SKM-1 (cell line): ENCODE data around the gene PPP4R1.

Source experiments
- DNase-seq: peaks from one replicate; lab custom pipeline; 2025; ENCODE audit not compliant: unreplicated experiment; lab: John Stamatoyannopoulos, UW

PPP4R1 gene

DNA sequence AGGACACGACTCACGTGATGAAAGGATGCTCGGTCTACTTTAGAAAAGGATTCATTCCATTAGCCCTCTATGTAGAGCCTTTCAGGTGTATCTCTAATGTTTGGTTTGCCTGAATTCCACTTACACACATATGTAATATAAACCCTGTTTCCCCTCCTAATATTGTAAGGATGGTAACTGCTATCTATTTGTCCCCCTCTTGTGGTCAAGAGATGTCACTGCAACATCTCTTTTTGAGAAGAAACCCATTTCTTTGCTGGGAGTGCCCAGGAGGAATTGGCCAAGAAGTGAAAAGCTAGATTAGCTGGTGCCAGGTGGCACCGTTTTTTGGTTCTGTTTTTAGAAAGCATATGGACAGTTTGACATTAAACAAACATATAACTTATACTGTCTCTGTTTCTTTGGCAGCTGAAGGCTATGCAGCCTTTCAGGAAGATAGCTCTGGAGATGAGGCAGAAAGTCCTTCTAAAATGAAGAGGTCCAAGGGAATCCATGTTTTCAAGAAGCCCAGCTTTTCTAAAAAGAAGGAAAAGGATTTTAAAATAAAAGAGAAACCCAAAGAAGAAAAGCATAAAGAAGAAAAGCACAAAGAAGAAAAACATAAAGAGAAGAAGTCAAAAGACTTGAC lies 97.8 kb downstream of the PPP4R1 start:
- DNase-seq = peak; percentile 51

- DNase-seq = no peak
Observed at GRCh38 chr18:9513971-9514512, 100.3 kb downstream of the PPP4R1 start.

DNA sequence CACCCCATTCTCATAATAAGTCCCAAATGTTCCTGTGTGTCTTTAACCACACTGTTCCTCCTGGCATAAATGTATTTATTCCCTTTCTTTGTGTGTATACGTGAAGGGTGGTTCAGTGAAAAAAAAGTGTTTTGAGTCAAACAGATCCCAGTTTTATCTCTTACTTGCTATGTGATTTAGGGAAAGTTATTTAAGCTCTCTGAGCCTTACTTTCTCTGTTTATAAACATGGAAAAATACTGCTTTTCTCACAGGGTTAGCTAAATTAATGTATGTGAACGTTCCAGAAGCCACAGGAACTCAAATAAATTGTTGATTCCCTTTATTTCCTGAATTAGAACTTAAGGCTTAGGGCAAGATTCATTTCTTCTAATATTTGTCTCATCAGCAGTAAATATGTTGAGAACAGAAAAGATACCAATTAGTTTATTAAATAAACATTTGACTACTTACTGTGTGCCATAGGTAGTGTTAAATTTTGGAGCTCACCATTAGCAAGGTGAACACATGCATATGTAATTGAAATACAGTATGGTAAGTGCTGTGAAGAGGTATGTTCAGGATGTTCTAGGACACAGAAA lies 105.8 kb downstream of the PPP4R1 start:
- no peak for DNase-seq

- no peak for DNase-seq
Observed at GRCh38 chr18:9507565-9508088, 106.7 kb downstream of the PPP4R1 start.

DNA sequence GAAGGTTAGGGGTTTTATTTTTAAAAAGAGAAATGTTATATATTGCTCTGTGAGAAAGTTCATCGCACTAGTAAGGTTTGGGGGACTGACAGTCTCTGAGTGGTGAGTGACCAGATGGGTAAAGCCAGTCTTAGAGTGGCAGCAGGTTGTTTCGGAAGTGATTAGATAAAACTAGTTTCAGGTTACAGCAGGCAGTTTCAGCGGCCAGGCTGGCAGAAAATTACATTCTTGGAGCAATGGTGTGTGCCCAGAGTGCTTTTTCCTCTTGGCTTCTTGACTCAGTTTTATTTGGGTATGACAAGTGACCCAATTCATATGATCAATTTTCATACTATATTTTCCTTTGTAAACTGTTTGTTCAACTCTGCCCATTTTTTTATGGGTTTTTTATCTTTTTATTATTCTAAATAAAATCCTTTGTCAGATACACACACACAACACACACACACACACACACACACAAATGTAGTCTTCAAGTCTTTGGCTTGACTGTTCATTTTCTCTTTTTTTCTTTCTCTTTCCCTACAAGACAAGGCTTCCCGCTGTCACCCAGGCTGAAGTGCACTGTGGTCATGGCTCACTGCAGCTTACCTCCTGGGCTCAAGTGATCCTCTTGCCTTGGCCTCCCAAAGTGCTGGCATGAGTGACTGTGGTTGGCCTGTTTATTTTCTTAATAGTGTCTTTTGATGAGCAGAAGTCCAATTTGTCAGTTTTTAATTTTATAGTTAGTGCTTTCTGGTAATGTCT lies 108.1 kb downstream of the PPP4R1 start:
- no peak for DNase-seq
